Measurements from ENCODE around the gene MT1X.

The MT1X gene

DNA sequence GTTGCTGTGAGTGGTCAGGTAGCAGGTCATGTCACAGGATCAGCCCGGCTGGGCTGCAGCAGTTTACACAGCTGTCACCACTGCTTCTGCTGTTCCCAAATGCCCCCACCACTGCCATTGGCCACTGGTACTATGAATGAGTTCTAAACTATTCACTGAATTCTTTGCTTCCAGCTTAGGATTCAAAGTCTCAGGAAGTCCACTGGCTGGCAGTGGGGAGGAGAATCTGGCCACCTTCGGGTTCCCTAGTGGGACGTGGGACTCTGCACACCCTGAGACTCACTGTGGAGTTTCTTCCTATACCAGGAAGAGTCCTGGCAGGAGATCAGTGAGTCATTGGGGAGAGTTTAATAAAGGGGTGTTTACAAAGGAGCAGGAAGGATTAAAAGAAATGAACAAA lies 6.9 kb downstream of the MT1X start:
- POLR2A ChIA-PET, result interaction anchor here (1.1 kb wide), 1 partner anchor 16 kb away, joined by 3 read pairs; no protein-coding TSS in a partner anchor
- H3K4me1 ChIP-seq (ENCODE audit: control insufficient read depth, insufficient read depth, low read length), result peaks cover 4% of the 10 kb centered on the region; the same call in 1 of the 2 replicates
- TF ChIP-seq ZNF341 (tag by site-specific recombination; IDR thresholded peaks at IDR 0.05; ENCODE audit: low read depth), result 0 out of 2 replicates have a peak, but pooled peaks have one; percentile 22
- TF ChIP-seq ZNF132 (tag by site-specific recombination; IDR thresholded peaks at IDR 0.05; ENCODE audit: borderline replicate concordance), result no peak
- H3K4me3 ChIP-seq (ENCODE audit: low read depth, low read length), result no peak overlapping the region
- no peaks in the 10 kb centered on the region for H3K36me3 ChIP-seq (ENCODE audit: control insufficient read depth in 2 of 2, insufficient read depth in 1 of 2, low read length in 2 of 2)
- H3K27ac ChIP-seq (ENCODE audit: extremely low read depth, low read depth, low read length), result no peak overlapping the region
- no peaks in the 10 kb centered on the region for H3K9me3 ChIP-seq (ENCODE audit: control insufficient read depth, insufficient read depth, low read depth, low read length)
- CTCF ChIA-PET, result interaction anchor here (0.9 to 1.6 kb wide), 3 partner anchors 12 to 112 kb away, joined by 3 to 5 read pairs (median 4); no protein-coding TSS in a partner anchor

DNA sequence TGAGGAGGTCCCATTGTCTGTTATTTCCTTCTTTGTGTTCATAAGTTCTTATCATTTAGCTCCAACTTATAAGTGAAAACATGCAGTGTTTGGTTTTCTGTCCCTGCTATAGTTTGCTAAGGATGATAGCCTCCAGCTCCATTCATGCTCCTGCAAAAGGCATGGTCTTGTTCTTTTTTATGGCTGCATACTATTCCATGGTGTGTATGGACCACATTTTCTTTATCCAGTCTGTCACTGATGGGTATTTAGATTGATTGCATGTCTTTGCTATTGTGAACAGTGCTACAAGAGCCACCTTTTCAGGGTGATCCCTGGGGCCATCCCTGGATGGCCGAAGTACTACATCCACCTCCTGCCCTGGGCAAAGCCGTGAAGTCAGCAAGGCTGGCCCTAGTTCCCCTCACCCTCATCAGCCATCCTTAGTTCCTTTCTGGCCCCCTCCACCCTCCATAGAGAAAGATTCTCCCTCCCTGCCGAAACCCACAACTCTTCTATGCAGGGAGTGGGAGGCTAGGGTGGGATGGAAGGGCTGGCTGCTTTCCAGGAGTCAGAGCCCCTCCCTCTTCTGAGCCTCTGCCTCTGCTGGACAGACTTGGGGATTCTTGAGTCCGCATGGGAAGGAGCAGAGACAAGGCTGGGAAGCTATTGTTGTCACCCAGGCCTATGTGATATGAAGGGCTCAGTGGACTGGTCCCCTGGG lies 8.3 kb downstream of the MT1X start:
- TF ChIP-seq ZXDB (tag by site-specific recombination; IDR thresholded peaks at IDR 0.05), result no peak
- TF ChIP-seq ZNF138 (tag by site-specific recombination; IDR thresholded peaks at IDR 0.05; ENCODE audit: borderline replicate concordance), result no peak
- TF ChIP-seq ZNF416 (tag by site-specific recombination; IDR thresholded peaks at IDR 0.05), result no peak
- no peak for TF ChIP-seq ZNF37A (tag by site-specific recombination; IDR thresholded peaks at IDR 0.05)
- no peak for TF ChIP-seq SP2 (tag by site-specific recombination; IDR thresholded peaks at IDR 0.05)
- TF ChIP-seq, protein P1, sequence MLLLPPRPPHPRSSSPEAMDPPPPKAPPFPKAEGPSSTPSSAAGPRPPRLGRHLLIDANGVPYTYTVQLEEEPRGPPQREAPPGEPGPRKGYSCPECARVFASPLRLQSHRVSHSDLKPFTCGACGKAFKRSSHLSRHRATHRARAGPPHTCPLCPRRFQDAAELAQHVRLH (tag by site-specific recombination; IDR thresholded peaks at IDR 0.05), result peak; percentile 60; the same call in 1 of the 2 replicates
- no peak for TF ChIP-seq ZBTB17 (tag by site-specific recombination; IDR thresholded peaks at IDR 0.05)
- no peak for TF ChIP-seq ZNF626 (tag by site-specific recombination; IDR thresholded peaks at IDR 0.05)
- TF ChIP-seq ZFHX2 (tag by site-specific recombination; conservative IDR thresholded peaks at IDR 0.05), result peak; percentile 64
- TF ChIP-seq EGR2 (tag by site-specific recombination; IDR thresholded peaks at IDR 0.05; ENCODE audit: low read depth), result peak; percentile 74
- TF ChIP-seq ZNF146 (tag by site-specific recombination; IDR thresholded peaks at IDR 0.05), result peak; percentile 80
- H3K27ac ChIP-seq (ENCODE audit: extremely low read depth, low read depth, low read length), result no peak overlapping the region
- peaks cover 4% of the 10 kb centered on the region; the same call in 1 of the 2 replicates for H3K4me1 ChIP-seq (ENCODE audit: control insufficient read depth, insufficient read depth, low read length)
- ChIA-PET CTCF (interaction anchor here (1.1 to 1.2 kb wide), 2 partner anchors 11 to 86 kb away, joined by 3 to 4 read pairs; no protein-coding TSS in a partner anchor), POLR2A (interaction anchor here (0.7 to 1.1 kb wide), 2 partner anchors 18 to 1283 kb away, joined by 3 to 4 read pairs; no protein-coding TSS in a partner anchor)
- H3K36me3 ChIP-seq (ENCODE audit: control insufficient read depth in 2 of 2, insufficient read depth in 1 of 2, low read length in 2 of 2), result no peaks in the 10 kb centered on the region
- no peak overlapping the region for H3K4me3 ChIP-seq (ENCODE audit: low read depth, low read length)
- no peaks in the 10 kb centered on the region for H3K9me3 ChIP-seq (ENCODE audit: control insufficient read depth, insufficient read depth, low read depth, low read length)

DNA sequence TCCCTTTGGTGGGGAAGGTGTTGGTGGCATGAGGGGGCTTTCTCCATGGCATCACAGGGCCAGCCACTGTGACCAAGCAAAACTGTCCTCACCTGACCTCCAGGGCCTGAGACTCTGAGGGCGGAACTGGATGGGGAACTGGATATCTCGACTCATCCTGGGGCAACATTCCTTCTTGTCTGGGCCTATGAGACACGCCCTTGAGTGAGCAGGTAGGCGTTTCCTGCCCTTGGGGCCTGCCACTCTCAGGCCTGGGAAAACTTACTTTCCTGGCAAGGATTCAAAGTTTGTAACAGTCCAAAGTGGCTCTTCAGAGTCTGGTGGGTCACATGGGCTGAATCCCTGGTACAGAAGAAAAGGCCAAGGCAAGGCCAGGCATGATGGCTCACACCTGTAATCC lies 9.6 kb downstream of the MT1X start:
- ChIA-PET POLR2A (no interaction called here), CTCF (interaction anchor here (0.6 to 2.7 kb wide), 3 partner anchors 10 to 87 kb away, joined by 3 to 17 read pairs (median 4); no protein-coding TSS in a partner anchor)
- Histone ChIP-seq H3K4me1 (ENCODE audit: control insufficient read depth, insufficient read depth, low read length) (peaks cover 4% of the 10 kb centered on the region; the same call in 1 of the 2 replicates), H3K36me3 (ENCODE audit: control insufficient read depth in 2 of 2, insufficient read depth in 1 of 2, low read length in 2 of 2) (no peaks in the 10 kb centered on the region), H3K9me3 (ENCODE audit: control insufficient read depth, insufficient read depth, low read depth, low read length) (no peaks in the 10 kb centered on the region), H3K4me3 (ENCODE audit: low read depth, low read length) (no peak overlapping the region), H3K27ac (ENCODE audit: extremely low read depth, low read depth, low read length) (no peak overlapping the region; the same call in 1 of the 2 replicates)
- 0 out of 2 replicates have a peak, but pooled peaks have one; percentile 8 for TF ChIP-seq ZNF335 (tag by site-specific recombination; conservative IDR thresholded peaks at IDR 0.05)
- no peak for TF ChIP-seq TRIM28 (IDR thresholded peaks at IDR 0.05; ENCODE audit: borderline replicate concordance, low read length)
- no peak for TF ChIP-seq ZNF791 (tag by site-specific recombination; IDR thresholded peaks at IDR 0.05)
- TF ChIP-seq ZNF16 (tag by site-specific recombination; IDR thresholded peaks at IDR 0.05; ENCODE audit: low read depth), result no peak
- TF ChIP-seq, protein P2, sequence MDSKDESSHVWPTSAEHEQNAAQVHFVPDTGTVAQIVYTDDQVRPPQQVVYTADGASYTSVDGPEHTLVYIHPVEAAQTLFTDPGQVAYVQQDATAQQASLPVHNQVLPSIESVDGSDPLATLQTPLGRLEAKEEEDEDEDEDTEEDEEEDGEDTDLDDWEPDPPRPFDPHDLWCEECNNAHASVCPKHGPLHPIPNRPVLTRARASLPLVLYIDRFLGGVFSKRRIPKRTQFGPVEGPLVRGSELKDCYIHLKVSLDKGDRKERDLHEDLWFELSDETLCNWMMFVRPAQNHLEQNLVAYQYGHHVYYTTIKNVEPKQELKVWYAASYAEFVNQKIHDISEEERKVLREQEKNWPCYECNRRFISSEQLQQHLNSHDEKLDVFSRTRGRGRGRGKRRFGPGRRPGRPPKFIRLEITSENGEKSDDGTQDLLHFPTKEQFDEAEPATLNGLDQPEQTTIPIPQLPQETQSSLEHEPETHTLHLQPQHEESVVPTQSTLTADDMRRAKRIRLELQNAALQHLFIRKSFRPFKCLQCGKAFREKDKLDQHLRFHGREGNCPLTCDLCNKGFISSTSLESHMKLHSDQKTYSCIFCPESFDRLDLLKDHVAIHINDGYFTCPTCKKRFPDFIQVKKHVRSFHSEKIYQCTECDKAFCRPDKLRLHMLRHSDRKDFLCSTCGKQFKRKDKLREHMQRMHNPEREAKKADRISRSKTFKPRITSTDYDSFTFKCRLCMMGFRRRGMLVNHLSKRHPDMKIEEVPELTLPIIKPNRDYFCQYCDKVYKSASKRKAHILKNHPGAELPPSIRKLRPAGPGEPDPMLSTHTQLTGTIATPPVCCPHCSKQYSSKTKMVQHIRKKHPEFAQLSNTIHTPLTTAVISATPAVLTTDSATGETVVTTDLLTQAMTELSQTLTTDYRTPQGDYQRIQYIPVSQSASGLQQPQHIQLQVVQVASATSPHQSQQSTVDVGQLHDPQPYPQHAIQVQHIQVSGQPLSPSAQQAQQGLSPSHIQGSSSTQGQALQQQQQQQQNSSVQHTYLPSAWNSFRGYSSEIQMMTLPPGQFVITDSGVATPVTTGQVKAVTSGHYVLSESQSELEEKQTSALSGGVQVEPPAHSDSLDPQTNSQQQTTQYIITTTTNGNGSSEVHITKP (tag by site-specific recombination; IDR thresholded peaks at IDR 0.05), result peak; percentile 24; the same call in 1 of the 2 replicates
- TF ChIP-seq KLF1 (tag by site-specific recombination; IDR thresholded peaks at IDR 0.05), result peak; percentile 91
- TF ChIP-seq ZBTB20 (tag by site-specific recombination; IDR thresholded peaks at IDR 0.05), result 0 out of 2 replicates have a peak, but pooled peaks have one; percentile 33
- peak; percentile 65 for TF ChIP-seq ZFHX2 (tag by site-specific recombination; conservative IDR thresholded peaks at IDR 0.05)
- TF ChIP-seq SP7 (tag by site-specific recombination; IDR thresholded peaks at IDR 0.05), result peak; percentile 45; the same call in 1 of the 2 replicates
- peak; percentile 65 for TF ChIP-seq EGR2 (tag by site-specific recombination; IDR thresholded peaks at IDR 0.05; ENCODE audit: low read depth)
